Uterus (tissue), 4 donors: ENCODE results near the gene DNAL4. TPM values are rescaled to one million over a fixed set of nuclear protein-coding genes. Genes with fewer than 3 reads are reported as not detected.

Source experiments
- DNase-seq, 2 donors: peaks; one replicate each; pipeline ENCODE4 v3.0.0-alpha.2; 2019 to 2020
- H3K27ac ChIP-seq, 2 donors: fragments of 200-600 bp; sonication (generic); 1 replicate in 1 of 2; 2 replicates in 1 of 2; pipeline ENCODE4 v1.5.1; 2016 to 2018
- H3K27me3 ChIP-seq, 2 donors: fragments of 200-600 bp; sonication (generic); one replicate each; pipeline ENCODE4 v1.5.1; 2018 to 2019; ENCODE audit warnings: control low read depth in 1 of 2
- H3K36me3 ChIP-seq, 2 donors: fragments of 200-600 bp; sonication (generic); one replicate each; pipeline ENCODE4 v1.5.1; 2019; ENCODE audit warnings: control low read depth in 1 of 2
- H3K4me1 ChIP-seq, 2 donors: fragments of 200-600 bp; sonication (generic); one replicate each; pipeline ENCODE4 v1.5.1; 2018 to 2019; ENCODE audit warnings: control low read depth in 1 of 2
- H3K4me3 ChIP-seq, 2 donors: fragments of 200-600 bp; sonication (generic); 1 replicate in 1 of 2; 2 replicates in 1 of 2; pipeline ENCODE4 v1.5.1; 2018 to 2019; ENCODE audit warnings: mild to moderate bottlenecking in 1 of 2
- H3K9me3 ChIP-seq, 2 donors: fragments of 200-600 bp; sonication (generic); one replicate each; pipeline ENCODE4 v1.5.1; 2019; ENCODE audit warnings: control low read depth in 1 of 2
- CTCF ChIP-seq, 4 experiments: fragments of 200-600 bp in 2 of 4; fragments of 450-650 bp in 2 of 4; sonication (generic) in 2 of 4; IDR thresholded peaks; one replicate each; pipeline ENCODE4 v1.5.1; 2016 to 2019; ENCODE audit warnings: antibody characterized with exemption in 4 of 4, mild to moderate bottlenecking in 2 of 4, moderate library complexity in 1 of 4
- POLR2A ChIP-seq, 2 donors: fragments of 450-650 bp; IDR thresholded peaks; one replicate each; pipeline ENCODE4 v1.6.1; 2016; ENCODE audit warnings: antibody characterized with exemption in 2 of 2, mild to moderate bottlenecking in 1 of 2, moderate library complexity in 1 of 2
- intact Hi-C: fragments of 100-400 bp; cut with DNase I; formaldehyde crosslinking; loops from one replicate; pipeline ENCODE4 v1.15.1; 2023; ENCODE audit warnings: low total_unique reads
- total RNA-seq, 4 donors: library from RNA; depleted of rRNA in 3 of 4; stranded (reverse); fragments of >200 nt in 3 of 4; gene quantifications; one replicate each; pipeline versions ENCODE4 v1.1.0 to v1.2.4, GENCODE V29; 2014 to 2023
- donor health status: DM: yes; HTN: yes; CAD: no.

DNAL4 gene
- total RNA-seq, 4 donors from 2014 or later = 3.1 to 23.4 (median 8.3) TPM

GRCh38 chr22:38757464-38757757 lies 36.5 kb downstream of the DNAL4 start:
- Histone ChIP-seq H3K36me3 (no peaks in the 10 kb centered on the region), H3K27ac (no peak overlapping the region), H3K4me1 (peaks cover 3 to 10% of the 10 kb centered on the region in 2 donors), H3K9me3 (no peaks in the 10 kb centered on the region), H3K4me3 (no peak overlapping the region), H3K27me3 (no peaks in the 10 kb centered on the region)
- TF ChIP-seq CTCF (IDR thresholded peaks at IDR 0.05) (no peak), POLR2A (IDR thresholded peaks at IDR 0.05) (no peak)
- intact Hi-C loops = loop anchor here (5.0 kb wide), 1 partner anchor 35 kb away; the partner anchor contains the start of gene DNAL4
- no peak for DNase-seq

- peak overlapping the region; percentile 90 to 92 for H3K27ac ChIP-seq
- intact Hi-C loops = loop anchor here (5.0 kb wide), 1 partner anchor 35 kb away; the partner anchor contains the start of gene DNAL4
Measured at GRCh38 chr22:38756711-38757463, 37.1 kb downstream of the DNAL4 start.

GRCh38 chr22:38755911-38756532 lies 37.9 kb downstream of the DNAL4 start, which contains the start of gene SUN2:
Gene SUN2 (minus strand): TSS chr22:38755998. CDS start chr22:38752628, 3,370 bp downstream.
- Histone ChIP-seq H3K9me3 (no peaks in the 10 kb centered on the region), H3K4me3 (peak within 1 kb of the TSS; percentile 41 to 75), H3K36me3 (no peaks in the 10 kb centered on the region), H3K4me1 (peaks cover 3 to 10% of the 10 kb centered on the region in 2 donors), H3K27me3 (no peaks in the 10 kb centered on the region), H3K27ac (peak within 1 kb of the TSS; percentile 90 to 92)
- intact Hi-C loops = loop anchor here (5.0 kb wide), 1 partner anchor 36 kb away; the partner anchor contains the start of gene DNAL4
- TF ChIP-seq POLR2A (IDR thresholded peaks at IDR 0.05) = peak; percentile 66 to 86
- peak in 1 of 4 experiments; percentile 28 for TF ChIP-seq CTCF (IDR thresholded peaks at IDR 0.05)
- peak; percentile 93 to 94 for DNase-seq

More at GRCh38 chr22:38756711-38757463, 37.1 kb downstream of the DNAL4 start:
- no peaks in the 10 kb centered on the region for H3K27me3 ChIP-seq
- TF ChIP-seq POLR2A (IDR thresholded peaks at IDR 0.05) (no peak), CTCF (IDR thresholded peaks at IDR 0.05) (no peak)
- H3K4me1 ChIP-seq = peaks cover 3 to 10% of the 10 kb centered on the region in 2 donors
- DNase-seq = no peak
- H3K36me3 ChIP-seq = no peaks in the 10 kb centered on the region
- H3K9me3 ChIP-seq = no peaks in the 10 kb centered on the region
- peak overlapping the region in 1 of 2 donors; percentile 41 for H3K4me3 ChIP-seq

GRCh38 chr22:38755155-38755910 lies 38.6 kb downstream of the DNAL4 start:
- peak overlapping the region; percentile 41 to 75 for H3K4me3 ChIP-seq
- no peaks in the 10 kb centered on the region for H3K27me3 ChIP-seq
- peaks cover 3 to 10% of the 10 kb centered on the region in 2 donors for H3K4me1 ChIP-seq
- DNase-seq = peak; percentile 90 to 93
- H3K36me3 ChIP-seq = no peaks in the 10 kb centered on the region
- peak in 1 of 2 donors; percentile 67 for TF ChIP-seq POLR2A (IDR thresholded peaks at IDR 0.05)
- TF ChIP-seq CTCF (IDR thresholded peaks at IDR 0.05) = no peak
- H3K9me3 ChIP-seq = no peaks in the 10 kb centered on the region
- H3K27ac ChIP-seq = peak overlapping the region; percentile 90 to 92
- intact Hi-C loops = loop anchor here (5.0 kb wide), 1 partner anchor 37 kb away; the partner anchor contains the start of gene DNAL4
